Measurements from ENCODE around the gene JPH3.

DNA sequence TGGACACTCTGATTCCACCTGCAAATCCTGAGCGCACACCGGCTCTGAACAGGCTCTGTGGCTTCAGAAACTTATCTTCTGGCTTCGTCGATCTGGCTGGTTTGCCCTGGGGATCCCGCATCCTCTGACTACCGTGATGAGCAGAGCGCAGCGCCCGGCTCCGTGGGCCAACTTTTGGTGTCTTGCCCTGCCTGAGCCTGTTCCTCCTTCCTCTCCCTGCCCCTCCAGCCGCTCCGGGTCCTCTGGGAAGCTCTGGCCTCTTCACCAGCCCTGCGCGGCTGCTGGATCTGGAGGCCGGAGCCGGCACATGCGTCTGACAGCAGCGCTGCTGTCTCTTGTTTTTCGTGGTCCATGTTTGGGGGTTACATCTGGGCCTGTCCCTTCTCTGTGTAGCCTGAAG, 65.6 kb downstream of the JPH3 start:
- TF ChIP-seq SP1 (CRISPR knock-in tag; conservative IDR thresholded peaks at IDR 0.05) = no peak
- no peak for TF ChIP-seq NR3C1 (CRISPR knock-in tag; conservative IDR thresholded peaks at IDR 0.05; ENCODE audit: low read depth)
- TF ChIP-seq, protein P1, sequence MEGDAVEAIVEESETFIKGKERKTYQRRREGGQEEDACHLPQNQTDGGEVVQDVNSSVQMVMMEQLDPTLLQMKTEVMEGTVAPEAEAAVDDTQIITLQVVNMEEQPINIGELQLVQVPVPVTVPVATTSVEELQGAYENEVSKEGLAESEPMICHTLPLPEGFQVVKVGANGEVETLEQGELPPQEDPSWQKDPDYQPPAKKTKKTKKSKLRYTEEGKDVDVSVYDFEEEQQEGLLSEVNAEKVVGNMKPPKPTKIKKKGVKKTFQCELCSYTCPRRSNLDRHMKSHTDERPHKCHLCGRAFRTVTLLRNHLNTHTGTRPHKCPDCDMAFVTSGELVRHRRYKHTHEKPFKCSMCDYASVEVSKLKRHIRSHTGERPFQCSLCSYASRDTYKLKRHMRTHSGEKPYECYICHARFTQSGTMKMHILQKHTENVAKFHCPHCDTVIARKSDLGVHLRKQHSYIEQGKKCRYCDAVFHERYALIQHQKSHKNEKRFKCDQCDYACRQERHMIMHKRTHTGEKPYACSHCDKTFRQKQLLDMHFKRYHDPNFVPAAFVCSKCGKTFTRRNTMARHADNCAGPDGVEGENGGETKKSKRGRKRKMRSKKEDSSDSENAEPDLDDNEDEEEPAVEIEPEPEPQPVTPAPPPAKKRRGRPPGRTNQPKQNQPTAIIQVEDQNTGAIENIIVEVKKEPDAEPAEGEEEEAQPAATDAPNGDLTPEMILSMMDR (IDR thresholded peaks at IDR 0.05) = no peak
- TF ChIP-seq, protein P2, sequence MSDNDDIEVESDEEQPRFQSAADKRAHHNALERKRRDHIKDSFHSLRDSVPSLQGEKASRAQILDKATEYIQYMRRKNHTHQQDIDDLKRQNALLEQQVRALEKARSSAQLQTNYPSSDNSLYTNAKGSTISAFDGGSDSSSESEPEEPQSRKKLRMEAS (CRISPR knock-in tag; IDR thresholded peaks at IDR 0.05) = no peak
